GM18507 (cell line): Measurements from ENCODE around the gene HEMGN.

Experiments
- DNase-seq: peaks from one replicate; pipeline ENCODE4 v3.0.0; 2011; ENCODE audit warnings: low read depth; ENCODE audit not compliant: insufficient read length; ENCODE audit errors: extremely low spot score
- FAIRE-seq: peaks from 2 replicates; lab custom pipeline; 2011; peaks lifted over from hg19 to GRCh38; lab: Jason Lieb, UNC

Gene HEMGN

DNA sequence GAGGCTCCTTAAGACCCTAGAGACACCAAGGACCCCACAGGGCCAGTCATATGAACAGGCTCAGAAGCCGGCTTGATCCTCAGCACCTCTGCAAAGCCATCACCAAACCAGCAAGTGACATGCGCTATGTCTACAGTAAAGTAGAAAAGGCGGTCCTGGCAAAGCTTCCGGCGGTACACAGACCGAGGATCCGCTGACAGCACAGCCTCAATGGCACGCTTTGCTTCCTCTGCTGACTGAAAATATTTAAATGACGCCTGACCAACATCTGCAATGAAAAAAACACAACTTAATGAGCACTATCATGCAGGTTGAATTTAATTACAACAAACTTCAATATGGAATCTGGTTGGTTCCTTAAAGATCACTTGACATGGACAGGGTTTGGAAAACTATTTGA lies 33.2 kb downstream of the HEMGN start:
- DNase-seq (no peak), FAIRE-seq (no peak)

DNA sequence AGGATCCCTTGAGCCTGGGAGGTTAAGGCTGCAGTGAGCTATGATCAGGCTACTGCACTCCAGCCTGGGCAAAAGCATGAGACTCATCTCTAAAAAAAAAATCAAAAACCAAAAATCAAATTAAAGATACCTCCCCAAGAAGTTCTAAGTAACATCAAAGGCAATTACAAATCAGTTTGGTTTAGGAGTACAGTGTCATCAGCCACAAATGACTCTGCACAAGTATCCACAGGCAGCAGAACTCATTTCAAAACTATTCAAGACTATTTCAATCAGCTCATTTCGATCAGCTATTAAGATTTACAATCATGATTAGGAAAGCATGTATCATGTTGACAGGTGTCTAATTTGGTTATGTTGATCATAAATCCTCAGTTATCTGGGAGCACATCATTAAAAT lies 34.8 kb downstream of the HEMGN start:
- DNase-seq (no peak), FAIRE-seq (no peak)

- FAIRE-seq (peak; percentile 58), DNase-seq (no peak)
Observed at GRCh38 chr9:97900738-97901565, 37.0 kb downstream of the HEMGN start.

- FAIRE-seq (no peak), DNase-seq (no peak)
Observed at GRCh38 chr9:97900103-97900737, 37.8 kb downstream of the HEMGN start.

DNA sequence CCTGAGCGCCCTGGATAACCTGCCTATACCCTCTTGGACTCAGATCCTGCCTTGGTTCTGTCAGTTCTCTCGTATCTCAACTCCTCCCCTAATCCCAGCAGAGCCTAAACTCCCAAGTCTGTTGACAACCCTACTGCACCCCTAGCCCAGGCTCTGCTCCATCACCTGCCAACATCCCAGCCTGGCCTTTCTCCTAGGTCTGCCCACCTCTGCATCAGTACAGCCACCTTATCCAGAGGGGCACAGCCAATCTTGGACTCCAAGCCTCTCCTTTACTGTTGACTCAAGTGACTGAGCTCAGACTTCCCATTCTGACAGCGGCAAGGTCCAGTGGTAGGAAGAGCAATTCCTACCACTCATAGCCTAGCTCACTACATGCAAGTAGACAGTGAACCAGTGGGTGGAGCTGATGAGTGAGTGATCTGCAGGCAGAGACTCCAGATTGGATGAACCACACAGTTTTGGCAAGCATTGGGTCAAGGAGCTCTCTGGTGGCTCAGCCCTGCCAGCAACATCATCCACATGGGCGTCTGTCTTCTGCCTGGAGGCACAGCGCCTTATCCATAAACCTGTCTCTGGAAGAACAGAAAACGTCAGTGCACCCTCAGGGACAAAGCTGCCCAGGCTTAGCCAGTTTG lies 42.2 kb downstream of the HEMGN start:
- FAIRE-seq (no peak), DNase-seq (no peak)

GRCh38 chr9:97895211-97895610 lies 42.8 kb downstream of the HEMGN start:
- DNase-seq (no peak), FAIRE-seq (no peak)

GRCh38 chr9:97892421-97892820 lies 45.6 kb downstream of the HEMGN start:
- DNase-seq (no peak), FAIRE-seq (no peak)

GRCh38 chr9:97891736-97892135 lies 46.2 kb downstream of the HEMGN start:
- DNase-seq (no peak), FAIRE-seq (no peak)

DNA sequence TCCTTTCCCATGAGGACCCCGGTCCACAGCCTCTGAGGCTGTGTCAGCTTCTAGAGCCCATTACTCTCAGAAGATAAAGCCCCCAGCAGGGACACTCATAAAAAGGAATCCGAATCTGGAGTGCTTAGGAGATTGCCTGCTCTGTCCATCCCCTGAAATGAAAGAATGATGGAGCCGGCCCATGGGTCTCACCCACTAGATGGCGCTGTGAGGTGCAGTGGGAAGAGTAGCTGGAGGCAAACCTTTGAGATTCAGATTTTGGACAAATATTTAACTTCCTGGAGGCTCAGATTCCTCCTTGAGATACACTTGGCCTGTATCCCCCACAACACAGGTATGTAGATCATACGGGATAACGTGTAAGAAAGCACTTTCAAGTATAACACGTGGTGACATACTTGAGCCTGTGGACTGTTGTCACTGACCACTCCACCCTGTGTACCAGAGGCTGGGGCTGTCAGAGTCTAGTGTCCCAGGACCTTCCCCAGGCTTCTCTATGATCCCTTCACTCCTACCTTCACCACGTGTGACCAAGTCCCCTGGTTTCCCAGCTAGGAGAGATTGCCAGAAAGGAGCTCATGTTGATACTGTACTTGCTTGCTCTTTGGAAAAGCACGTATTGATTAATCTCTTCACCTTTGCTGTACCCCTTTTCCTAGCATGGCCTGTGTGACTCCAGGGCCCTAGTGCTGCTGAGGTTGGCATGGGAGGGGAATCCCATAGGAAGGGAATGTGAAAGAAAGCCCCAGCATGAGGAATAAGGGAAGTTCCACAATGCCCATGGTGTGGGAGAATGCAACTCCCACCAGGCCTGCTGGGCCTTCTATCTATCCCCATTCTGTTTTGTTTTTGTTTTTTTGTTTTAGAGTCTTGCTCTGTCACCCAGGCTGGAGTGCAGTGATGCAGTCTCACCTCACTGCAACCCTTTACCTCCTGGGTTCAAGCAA lies 47.8 kb downstream of the HEMGN start:
- FAIRE-seq (peak; percentile 67), DNase-seq (no peak)

GRCh38 chr9:97880336-97880735 lies 57.6 kb downstream of the HEMGN start:
- DNase-seq (no peak), FAIRE-seq (no peak)
